GM15510 (cell line): Measurements from ENCODE around the gene DUSP6.

Experiments
- POLR2A ChIP-seq: IDR thresholded peaks from 3 replicates; pipeline ENCODE4 v1.6.1; 2011; ENCODE audit warnings: borderline replicate concordance; ENCODE audit not compliant: insufficient read length; ENCODE audit errors: extremely low read depth

DUSP6 gene

DNA sequence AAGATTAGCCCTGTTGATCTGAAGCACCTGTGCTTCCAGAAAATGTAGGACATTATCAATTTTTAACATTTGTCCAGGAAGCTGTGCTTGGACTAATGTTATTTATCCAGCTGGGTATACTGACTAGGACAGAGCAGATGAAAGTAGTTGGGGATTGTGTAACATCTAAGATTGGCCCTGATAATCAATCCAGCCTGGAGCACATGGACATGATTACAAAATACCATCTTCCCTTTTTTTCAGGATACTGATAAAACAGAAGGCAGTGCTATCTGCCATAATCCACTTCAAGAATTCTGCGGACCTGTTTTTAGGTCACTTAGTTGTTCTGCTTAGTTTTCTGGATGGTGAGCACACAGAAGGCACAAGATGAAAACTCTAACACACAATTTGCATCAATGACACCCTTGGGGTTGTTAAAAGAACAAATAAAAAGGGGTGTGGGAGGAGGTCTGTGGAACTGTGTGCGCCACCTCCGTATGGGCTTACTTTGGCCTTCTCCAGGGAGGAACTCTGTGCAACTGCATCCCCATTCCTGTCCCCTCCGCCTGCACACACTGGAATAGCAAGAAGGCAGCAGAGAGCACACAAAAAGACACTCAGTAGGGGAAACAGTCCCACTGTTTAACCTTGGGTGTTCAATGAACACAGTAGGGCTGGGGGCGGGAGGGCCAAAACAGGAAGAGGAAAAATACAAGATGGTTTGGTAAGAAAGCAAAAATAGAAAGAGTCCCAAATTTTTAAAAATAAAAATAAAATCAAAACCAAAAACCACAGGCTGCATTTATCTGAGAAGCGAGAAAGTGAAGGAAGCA is 31.1 kb upstream of the DUSP6 start:
- TF ChIP-seq POLR2A, result no peak

DNA sequence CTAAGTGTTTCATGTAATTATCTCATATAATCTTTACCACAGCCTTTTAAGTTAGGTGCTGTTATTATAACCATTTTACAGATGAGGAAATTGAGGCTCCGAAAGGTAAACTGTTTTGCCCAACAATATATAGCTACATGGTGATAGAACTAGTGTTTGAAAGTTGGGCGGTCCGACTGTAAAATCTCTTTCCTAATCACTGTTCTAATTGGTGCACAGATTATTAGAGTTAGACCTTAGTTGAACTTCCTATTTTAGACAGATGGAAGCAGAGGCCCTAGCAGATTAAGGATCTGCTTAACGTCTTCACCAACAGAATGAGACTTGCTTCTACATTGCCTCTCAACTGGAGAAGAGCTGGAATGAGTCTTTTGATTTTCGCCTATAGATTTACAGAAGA is 30.0 kb upstream of the DUSP6 start:
- no peak for TF ChIP-seq POLR2A

DNA sequence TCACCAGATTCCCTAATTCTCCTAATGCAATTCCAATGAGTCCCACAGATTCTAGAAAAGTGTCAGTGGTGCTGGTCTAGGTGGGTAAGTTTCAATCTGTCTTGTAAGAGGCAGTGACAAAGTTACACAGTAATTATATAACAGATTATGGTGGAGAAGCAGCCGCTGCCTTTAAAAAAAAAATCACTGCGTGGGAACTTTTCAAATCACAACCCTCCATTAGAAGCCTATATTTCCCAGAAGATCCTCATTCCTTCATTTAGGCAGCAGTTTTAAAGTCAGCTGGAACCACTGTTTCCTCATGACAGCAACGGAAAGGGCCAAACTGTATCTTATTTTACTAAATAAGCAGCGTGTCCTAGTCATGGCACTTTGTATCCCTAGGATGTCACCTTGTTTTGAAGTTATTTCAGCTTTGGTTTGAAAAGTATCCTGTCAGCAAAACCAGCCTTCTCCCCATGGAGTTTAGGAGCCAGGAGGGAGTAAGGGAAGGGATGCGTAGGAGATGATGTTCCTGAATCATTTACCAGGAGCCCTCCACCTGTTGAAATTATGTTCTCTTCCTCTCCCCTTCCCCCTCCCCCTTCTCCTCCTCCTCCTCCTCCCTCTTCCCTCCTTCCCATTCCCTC is 27.7 kb upstream of the DUSP6 start:
- TF ChIP-seq POLR2A, result no peak

DNA sequence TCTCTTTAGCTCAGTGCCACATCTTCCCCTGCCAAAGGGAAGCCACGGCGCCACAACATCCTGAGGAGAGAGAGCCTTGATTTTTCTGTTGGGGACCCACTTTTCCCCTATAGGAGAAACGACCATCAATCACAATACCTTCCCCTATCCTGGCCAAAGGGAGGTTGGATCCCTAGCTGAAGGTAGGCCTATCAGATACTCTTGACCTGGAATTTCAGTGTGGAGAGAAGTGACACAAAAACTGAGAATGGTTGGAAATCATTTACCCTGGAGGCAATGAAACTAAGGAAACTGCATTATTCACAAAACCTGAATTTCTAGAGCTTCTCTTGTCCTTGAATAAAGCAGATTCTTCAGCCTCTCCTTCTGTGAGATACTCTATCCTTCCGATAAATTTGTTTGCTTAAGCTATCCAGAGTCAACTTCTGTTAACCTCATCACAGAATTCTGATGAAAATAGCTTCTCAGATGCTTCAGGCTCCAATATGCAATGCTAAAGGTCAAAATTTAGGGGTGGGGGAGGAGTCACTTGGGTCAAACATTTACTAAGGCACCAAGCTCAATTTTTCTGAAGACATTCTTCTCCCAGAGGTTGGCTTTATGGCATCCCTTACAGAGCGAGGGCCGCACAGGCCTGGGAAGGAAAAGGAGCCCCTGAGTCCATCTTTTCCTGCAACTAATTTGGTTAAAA is 27.0 kb upstream of the DUSP6 start:
- TF ChIP-seq POLR2A, result no peak

DNA sequence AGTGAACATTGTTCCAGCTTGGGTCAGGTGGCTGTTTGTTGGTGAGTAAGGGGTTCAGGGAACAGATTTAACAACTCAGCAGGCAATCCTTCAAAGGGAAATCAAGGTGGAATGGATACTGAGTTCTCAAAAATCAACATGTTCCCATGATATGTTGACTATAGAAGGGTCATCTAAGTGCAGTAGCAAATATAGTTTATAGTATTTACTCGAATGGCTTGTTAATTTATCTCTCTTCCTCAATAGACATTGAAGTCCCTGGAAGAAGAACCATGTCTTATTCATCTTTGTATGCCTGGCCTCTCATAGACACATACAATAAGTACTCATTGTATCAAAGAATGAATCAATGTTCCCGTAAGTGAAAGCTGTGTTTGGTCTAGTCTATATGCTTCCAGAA is 24.5 kb upstream of the DUSP6 start:
- TF ChIP-seq POLR2A, result no peak

DNA sequence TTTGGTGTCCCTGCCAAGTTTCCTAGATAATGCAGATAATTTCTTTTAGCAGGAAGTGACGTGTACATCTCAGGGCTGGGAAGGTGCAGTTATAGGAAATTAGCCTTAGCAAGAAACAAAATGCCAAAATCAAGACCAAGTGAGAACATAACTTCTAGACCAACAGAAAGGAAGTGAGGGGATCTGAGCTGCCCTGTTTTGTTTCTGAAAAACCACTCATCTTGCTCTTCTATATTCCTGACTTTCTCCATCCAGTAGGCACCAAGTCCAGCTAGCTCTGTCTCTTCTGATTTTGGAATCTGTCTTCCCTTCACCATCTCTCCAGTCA is 23.9 kb upstream of the DUSP6 start:
- TF ChIP-seq POLR2A, result no peak

DNA sequence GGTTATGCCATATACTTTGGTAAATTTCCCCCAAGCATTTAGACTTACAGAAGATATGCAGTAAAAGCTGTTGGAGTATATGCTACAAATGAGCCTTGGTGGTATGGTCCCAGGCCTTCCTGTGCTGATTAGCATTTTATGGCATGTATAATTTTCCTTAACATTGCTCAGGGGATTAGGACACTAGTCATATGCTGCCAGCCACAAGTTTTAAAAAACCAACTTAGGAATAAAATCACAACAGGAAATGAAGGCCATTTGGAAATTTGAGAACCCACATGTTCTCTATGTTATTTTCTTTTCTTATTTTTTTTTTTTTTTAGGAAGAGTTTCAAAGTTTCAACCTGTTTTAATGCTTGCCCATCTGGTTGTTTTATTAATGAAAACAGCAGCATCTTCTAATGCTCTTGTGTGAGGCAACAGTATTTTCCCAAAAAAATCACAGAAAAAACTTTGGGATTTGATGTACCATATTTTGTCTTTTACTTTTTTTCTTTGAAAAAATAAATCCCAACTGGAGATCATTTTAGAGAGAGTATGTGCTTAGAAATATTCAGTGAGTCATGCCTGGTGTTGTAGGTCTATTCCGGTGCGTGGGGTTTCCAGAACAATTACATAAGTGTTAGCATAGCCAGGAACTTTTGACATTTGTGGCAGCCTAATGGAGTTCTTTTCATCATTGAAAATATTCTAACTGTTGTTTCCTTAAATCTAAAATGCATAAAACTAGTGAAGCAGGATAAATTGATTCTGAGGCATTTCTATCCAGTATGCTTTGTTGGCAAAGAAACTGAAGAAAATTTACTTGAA is 21.7 kb upstream of the DUSP6 start:
- no peak for TF ChIP-seq POLR2A

DNA sequence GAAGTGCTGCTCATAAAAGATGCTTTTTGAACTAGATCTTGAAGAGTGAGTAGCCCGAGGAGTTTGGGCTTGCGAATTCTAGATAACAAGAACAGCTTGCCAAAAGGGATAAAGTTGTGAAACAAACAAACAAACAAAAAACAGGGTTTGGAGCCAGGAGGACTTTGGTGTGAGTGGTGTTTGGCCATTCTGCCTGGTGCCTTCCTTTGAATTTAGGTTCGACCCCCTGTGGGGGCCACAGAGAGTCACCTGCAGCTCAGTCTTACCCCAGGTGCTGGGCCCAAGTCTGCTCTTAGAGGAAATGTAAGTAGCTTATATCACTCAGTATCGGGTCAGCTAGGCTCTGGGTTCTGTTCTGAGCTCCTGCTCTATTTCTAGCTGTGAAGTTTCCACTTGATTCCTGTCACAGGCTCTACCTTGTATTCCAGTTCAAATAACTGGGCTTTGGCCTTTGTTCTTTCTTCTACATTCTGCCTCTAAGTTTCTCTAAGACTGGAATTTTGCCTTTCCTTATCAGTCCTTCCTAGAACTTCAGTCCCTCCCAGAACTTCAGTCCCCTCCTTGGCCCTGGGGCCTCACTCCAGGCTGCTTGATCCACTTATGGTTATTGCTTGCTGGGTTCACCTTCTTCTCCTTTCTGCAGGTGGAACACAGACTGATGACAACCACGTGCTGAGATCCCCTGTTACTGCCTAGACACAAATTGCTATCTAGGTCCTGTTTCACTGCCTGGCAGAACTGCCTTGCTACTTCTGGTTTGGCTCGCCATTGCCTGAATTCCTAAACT is 20.5 kb upstream of the DUSP6 start:
- no peak for TF ChIP-seq POLR2A

DNA sequence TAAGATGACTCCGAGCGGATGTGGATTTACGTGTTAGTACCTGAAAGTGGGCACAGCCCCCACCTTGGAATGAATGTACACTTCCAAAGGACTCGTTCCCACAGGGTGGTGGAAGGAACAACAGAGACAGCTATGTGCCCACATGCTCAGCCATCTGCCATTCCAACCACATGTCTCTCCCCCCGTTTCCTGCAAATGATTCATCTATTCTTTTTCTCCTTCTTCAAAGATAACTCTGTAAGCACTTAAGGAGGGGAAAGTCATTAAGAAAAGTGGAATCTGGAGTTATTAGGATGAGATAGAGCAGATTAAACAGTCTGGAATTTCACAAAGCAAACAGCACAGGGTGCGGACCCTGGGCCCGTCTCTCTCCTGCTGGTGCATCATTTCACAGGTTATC is 18.5 kb upstream of the DUSP6 start:
- TF ChIP-seq POLR2A, result no peak

DNA sequence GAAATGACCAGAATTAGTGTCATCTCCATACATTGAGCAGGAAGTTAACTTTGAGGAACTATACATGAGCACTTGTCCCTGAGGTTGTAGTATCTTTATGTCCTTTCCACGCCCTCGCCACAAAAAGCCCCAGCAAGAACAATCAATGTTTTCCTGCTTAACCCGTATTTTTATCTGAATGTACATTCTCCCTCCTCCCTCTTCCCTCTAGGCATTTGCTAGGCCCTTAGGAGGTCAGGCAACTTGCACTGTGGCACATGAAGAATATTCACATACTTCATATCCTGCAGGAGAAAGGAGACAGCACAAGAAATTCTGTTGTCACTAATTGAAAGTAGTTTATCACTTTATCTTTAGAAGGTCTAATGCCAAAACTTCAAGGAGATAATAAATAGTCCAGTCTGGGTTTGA is 18.1 kb upstream of the DUSP6 start:
- no peak for TF ChIP-seq POLR2A

DNA sequence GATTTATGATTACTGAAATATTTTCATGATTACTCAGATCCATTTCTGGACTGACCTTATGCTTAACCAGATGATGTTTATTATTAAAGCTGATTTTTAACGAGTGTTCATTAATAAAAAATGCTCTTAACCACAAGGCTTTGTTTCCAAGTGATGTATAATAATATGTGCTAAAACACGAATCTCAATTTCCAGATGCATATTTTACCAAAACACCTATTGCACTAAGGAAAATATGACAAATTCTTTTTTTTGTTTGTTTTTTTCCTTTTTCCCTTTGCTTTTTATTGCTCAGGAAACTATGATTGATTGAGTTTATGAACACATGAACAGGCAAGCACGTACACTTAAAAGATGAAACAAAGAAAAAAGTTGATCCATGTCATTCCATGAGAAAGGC is 16.9 kb upstream of the DUSP6 start:
- no peak for TF ChIP-seq POLR2A

DNA sequence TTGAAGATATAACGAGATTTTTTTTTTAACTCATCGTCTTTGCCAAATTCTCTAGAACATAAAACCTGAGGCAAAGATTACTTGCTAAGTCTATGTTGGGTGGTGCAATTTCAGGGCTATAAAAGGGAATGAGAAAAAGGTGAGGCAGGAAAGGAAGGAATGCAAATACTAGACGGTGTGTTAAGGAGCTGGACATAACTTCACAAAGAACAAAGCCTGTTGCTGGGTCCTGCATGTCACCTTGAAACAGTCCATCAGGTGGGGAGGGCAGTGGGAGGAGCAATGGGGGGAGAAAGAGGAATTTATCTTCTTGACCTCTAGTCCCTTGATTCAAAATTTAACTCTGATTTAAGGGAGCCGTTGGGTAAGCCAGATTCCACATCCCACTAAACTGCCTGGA is 16.1 kb upstream of the DUSP6 start:
- TF ChIP-seq POLR2A, result no peak

DNA sequence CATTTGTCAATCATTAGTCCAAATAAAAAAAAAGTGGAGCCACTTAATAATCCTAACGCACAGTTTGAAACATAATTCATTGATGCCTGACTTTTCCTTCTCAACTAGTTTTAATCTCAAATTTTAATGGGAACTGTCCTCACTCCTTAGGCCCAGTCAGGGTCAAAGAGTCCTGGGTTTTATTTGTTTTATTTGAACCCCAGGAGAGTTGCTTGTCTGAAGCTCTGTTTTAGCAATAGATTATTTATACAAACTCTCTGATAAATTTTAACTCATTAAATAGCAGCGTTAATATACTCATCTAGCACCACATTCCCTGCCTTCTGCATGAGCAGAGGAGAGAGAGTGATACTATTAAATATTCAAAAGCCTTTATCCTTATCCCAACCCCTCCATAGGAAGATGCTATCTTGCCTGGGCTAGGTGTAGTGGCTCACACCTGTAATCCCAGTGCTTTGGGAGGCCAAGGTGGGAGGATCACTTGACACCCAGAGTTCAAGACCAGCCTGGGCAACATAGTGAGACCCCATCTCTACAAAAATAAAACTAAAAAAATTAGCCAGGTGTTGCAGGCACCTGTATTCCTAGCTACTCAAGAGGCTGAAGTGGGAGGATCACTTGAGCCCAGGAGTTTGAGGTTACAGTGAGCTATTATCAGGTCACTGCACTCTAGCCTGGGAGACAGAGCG is 14.5 kb upstream of the DUSP6 start:
- TF ChIP-seq POLR2A, result no peak

DNA sequence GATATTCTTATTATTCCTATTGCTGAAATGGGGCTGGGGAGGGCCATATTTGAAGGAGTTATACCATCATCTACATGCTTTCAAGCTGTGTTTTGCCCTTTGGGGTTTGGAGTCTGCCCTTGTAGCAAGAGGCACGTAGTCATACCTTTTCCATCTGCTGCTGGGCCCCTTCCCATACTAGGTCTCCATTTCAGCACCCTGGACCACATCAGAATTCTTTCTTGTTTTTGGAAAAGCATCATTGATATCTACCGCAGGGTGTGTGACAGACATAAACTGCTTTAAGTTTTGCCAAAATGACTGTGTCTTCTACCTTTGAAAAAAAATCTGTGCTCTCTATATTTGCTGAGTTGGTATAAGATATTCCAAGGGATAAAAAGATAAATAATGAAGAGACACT is 12.3 kb upstream of the DUSP6 start:
- TF ChIP-seq POLR2A, result no peak

DNA sequence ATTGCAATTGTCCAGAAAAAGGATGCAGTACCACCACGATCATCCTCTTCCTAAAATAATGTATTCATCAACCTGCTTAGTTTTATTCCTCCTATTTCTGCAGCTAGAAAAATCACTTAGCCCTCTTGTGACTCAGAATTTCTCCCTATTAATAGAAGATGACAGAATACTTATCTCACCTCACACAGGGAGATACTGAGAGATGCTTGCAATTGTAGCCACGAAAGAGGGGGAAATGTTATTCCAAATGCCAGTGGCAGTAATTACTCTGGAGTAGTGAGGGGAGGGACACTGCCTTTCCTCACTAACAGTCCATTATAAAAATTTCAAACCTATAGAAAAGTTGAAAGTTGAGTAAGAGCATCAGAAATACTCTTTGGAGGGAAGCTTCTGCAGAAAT is 11.8 kb upstream of the DUSP6 start:
- no peak for TF ChIP-seq POLR2A

DNA sequence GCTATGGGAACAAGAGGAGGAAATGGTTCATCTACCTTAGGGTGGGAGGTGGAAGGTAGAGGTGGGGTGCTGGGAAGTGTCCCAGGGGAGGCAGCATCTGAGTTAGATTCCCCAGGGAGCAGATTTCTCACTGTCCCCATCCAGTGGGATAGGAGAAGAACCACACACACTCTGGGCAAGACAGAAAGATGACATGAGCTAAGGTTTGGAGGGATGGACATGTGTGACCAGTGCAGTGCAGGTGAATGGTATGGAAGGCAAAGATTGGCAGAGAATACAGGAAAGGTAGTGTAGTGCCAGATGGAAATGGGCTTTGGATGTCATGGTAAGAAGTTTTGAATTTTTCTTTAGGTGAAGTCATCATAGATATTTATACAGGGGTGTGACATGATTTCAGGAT is 11.3 kb upstream of the DUSP6 start:
- no peak for TF ChIP-seq POLR2A
